PFSK-1 (cell line): Measurements from ENCODE around the gene PLEK2.

Experiments used
- FOXP2 ChIP-seq: optimal IDR thresholded peaks from 2 replicates; pipeline ENCODE3; 2011; ENCODE audit warnings: borderline replicate concordance, control low read depth, inconsistent platforms; ENCODE audit not compliant: insufficient read depth; ENCODE audit errors: extremely low read length, extremely low read depth
- POLR2AphosphoS5 ChIP-seq: IDR thresholded peaks from 2 replicates; pipeline ENCODE4 v1.6.1; 2012; ENCODE audit warnings: low read depth, mild to moderate bottlenecking, control low read depth, low read length, moderate library complexity
- SIN3A ChIP-seq: IDR thresholded peaks from 2 replicates; pipeline ENCODE4 v1.6.1; 2012; ENCODE audit warnings: mild to moderate bottlenecking, low read length, moderate library complexity, borderline replicate concordance; ENCODE audit not compliant: insufficient read depth
- TAF1 ChIP-seq: IDR thresholded peaks from 2 replicates; pipeline ENCODE4 v1.6.1; 2012; ENCODE audit warnings: low read length, control low read depth, borderline replicate concordance; ENCODE audit not compliant: insufficient read depth
- TF ChIP-seq, protein P1 (sequence below), 2 experiments: IDR thresholded peaks; 2 replicates each; pipeline versions ENCODE4 v1.6.1 to v1.8.0; 2011 to 2012; ENCODE audit warnings: low read depth in 2 of 2, low read length in 2 of 2, control low read depth in 1 of 2, inconsistent platforms in 1 of 2, mild to moderate bottlenecking in 1 of 2, moderate library complexity in 1 of 2; ENCODE audit not compliant: insufficient read depth in 1 of 2

Gene PLEK2

DNA sequence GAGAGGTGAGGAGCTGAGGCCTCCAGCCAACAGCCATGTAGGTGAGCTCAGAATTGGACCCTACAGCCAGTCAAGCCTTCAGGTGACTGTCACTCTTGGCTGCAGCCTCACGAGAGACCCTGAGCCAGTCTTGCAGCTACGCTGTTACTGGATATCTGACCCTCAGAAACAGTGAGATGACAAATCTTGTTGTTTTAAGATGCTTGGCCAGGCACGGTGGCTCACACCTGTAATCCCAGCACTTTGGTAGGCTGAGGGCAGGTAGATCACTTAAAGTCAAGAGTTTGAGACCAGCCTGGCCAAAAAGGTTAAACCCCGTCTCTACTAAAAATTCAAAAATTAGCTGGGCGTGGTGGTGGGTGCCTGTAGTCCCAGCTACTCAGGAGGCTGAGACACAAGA is 6.2 kb downstream of the PLEK2 start:
- no peak for TF ChIP-seq SIN3A
- TF ChIP-seq POLR2AphosphoS5: no peak
- no peak for TF ChIP-seq FOXP2
- TF ChIP-seq TAF1: no peak
- TF ChIP-seq, protein P1, sequence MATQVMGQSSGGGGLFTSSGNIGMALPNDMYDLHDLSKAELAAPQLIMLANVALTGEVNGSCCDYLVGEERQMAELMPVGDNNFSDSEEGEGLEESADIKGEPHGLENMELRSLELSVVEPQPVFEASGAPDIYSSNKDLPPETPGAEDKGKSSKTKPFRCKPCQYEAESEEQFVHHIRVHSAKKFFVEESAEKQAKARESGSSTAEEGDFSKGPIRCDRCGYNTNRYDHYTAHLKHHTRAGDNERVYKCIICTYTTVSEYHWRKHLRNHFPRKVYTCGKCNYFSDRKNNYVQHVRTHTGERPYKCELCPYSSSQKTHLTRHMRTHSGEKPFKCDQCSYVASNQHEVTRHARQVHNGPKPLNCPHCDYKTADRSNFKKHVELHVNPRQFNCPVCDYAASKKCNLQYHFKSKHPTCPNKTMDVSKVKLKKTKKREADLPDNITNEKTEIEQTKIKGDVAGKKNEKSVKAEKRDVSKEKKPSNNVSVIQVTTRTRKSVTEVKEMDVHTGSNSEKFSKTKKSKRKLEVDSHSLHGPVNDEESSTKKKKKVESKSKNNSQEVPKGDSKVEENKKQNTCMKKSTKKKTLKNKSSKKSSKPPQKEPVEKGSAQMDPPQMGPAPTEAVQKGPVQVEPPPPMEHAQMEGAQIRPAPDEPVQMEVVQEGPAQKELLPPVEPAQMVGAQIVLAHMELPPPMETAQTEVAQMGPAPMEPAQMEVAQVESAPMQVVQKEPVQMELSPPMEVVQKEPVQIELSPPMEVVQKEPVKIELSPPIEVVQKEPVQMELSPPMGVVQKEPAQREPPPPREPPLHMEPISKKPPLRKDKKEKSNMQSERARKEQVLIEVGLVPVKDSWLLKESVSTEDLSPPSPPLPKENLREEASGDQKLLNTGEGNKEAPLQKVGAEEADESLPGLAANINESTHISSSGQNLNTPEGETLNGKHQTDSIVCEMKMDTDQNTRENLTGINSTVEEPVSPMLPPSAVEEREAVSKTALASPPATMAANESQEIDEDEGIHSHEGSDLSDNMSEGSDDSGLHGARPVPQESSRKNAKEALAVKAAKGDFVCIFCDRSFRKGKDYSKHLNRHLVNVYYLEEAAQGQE (IDR thresholded peaks at IDR 0.05; ENCODE audit: insufficient read depth in 1 of 2, low read depth in 2 of 2, low read length in 2 of 2): no peak

GRCh38 chr14:67400434-67400833 is 11.5 kb downstream of the PLEK2 start:
- TF ChIP-seq, protein P1 (IDR thresholded peaks at IDR 0.05; ENCODE audit: insufficient read depth in 1 of 2, low read depth in 2 of 2, low read length in 2 of 2): no peak
- no peak for TF ChIP-seq POLR2AphosphoS5
- no peak for TF ChIP-seq SIN3A
- no peak for TF ChIP-seq TAF1
- TF ChIP-seq FOXP2: no peak

DNA sequence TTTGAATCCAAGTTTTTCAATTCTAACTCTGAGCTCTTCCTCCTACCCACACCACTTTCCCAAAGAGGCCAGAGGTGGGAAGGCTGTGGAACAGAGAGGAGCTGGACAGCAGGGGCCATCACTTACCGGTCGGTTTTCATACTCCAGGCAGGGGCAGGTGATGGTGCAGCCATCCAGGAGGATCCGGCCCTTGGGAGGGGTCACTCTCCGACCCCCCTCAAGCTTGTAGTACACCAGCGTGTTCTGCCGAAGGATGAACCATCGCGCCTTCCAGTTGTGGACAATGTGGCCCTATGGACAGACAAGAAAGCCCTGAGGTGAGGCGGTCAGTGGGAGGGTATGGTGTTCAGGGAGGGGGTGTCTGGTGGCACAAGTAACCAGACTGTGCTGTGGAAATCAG is 14.4 kb downstream of the PLEK2 start:
- TF ChIP-seq POLR2AphosphoS5 (no peak), TAF1 (no peak), FOXP2 (no peak)
- TF ChIP-seq, protein P1 (IDR thresholded peaks at IDR 0.05; ENCODE audit: insufficient read depth in 1 of 2, low read depth in 2 of 2, low read length in 2 of 2): no peak

DNA sequence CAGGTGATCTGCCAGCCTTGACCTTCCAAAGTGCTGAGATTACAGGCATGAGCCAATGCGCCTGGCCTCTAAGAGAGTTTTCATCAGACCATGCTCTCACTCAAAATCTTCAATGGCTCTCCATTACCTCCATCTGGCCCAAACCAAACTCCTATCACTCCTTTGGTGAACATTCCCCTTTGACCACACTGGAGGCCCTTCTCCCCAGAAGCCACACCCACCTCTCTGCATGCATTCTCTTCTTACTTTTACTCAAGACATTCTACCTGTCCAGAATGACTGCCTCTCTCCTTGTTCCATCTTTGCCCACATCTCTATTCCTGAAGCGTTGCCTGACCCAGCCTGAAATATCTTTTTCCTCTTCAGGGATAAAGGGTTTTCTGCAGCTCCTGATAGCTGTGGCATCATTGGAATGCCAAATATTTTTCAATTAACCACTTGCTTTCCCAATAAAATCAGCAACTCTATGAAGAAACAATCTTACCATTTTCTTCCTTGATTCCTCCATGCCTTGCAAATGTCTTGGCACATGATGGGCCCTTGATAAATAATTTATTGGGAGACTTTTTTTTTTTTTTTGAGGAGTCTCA is 15.5 kb downstream of the PLEK2 start:
- TF ChIP-seq SIN3A: no peak
- TF ChIP-seq FOXP2: no peak
- TF ChIP-seq POLR2AphosphoS5: no peak
- TF ChIP-seq, protein P1 (IDR thresholded peaks at IDR 0.05; ENCODE audit: insufficient read depth in 1 of 2, low read depth in 2 of 2, low read length in 2 of 2): no peak
- no peak for TF ChIP-seq TAF1

DNA sequence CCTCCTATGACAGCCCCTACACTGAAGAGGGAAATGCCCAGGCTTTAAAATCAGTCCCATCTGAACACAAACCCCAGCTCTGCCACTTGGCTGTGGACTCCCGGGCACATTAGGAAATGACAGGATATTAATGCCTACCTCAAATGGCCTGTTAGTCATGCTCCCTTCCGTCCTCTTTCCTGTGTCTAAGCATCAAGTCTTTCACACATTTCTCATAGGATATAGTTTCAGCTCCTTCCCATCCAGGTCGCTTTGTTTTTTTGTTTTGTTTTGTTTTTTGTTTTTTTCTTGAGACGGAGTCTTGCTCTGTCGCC is 16.1 kb downstream of the PLEK2 start:
- TF ChIP-seq SIN3A (no peak), TAF1 (no peak), FOXP2 (no peak)
